ENCODE measurements around the gene DPH2.

Gene DPH2

DNA sequence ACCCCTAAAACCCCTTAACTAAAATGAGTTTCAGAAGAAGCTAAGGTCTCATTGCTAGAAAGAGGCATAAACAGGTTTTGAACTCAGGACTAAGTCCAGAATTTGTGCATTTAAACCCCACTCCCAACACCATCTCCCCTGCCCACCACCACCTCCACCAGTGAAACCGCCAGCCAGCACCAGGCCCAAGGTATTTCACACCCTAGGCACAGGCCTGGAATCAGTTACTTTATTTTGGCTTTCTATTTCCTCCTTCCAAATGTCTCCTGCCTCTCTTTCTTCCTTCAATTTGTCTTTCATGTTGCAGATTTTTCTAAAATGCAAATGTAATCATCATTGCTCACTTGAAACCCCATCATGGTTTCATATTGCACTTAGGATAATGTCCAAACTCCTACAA is 24.9 kb upstream of the DPH2 start:
- no peak for DNase-seq

- no peak for DNase-seq
Measured at GRCh38 chr1:43945674-43946235, 24.1 kb upstream of the DPH2 start.

GRCh38 chr1:43946236-43947060 is 23.4 kb upstream of the DPH2 start, which contains the start of gene IPO13:
TSS of gene IPO13 (plus strand) at chr1:43946950. CDS start at chr1:43947601, 651 bp downstream.
- DNase-seq = peak; percentile 63

GRCh38 chr1:43947061-43947873 is 22.5 kb upstream of the DPH2 start:
- DNase-seq = no peak

DNA sequence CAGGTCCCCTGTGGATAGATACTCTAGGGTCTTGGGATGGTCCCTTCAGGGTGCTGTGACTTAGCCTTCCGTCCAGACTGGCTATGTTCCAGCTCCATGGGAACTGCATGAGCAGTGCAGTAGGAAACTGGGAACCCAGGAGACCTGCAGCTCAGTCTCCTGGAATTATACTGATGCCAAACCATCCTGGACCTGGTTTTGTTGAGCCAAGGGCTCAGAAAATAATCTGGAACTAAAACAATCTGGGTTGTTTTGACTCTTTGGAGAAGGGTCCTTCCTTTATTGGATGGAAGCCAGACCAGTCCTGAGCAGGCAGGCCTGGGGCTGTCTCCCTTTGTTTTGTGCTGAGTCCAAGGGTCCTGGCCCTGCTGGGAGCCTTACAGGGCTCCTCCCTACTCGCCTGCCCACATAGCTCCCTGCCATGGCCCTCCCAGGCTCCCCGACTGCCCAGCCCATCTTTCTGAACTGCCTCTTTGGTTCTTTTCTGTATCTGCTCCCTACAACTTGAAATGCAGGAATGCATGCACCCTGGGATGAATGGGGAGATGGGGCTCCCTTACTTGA is 21.9 kb upstream of the DPH2 start:
- no peak for DNase-seq

DNA sequence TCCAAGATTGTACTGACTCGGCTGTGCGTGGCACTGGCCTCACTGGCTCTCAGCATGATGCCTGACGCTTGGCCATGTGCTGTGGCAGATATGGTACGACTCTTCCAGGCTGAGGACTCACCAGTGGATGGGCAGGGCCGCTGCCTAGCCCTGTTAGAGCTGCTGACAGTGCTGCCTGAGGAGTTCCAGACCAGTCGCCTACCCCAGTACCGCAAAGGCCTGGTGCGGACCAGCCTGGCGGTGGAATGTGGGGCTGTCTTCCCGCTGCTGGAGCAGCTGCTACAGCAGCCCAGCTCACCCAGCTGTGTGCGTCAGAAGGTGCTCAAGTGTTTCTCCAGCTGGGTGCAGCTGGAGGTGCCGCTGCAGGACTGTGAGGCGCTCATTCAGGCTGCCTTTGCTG is 20.1 kb upstream of the DPH2 start:
- DNase-seq = no peak

- DNase-seq = no peak
Measured at GRCh38 chr1:43951021-43951985, 18.5 kb upstream of the DPH2 start.

DNA sequence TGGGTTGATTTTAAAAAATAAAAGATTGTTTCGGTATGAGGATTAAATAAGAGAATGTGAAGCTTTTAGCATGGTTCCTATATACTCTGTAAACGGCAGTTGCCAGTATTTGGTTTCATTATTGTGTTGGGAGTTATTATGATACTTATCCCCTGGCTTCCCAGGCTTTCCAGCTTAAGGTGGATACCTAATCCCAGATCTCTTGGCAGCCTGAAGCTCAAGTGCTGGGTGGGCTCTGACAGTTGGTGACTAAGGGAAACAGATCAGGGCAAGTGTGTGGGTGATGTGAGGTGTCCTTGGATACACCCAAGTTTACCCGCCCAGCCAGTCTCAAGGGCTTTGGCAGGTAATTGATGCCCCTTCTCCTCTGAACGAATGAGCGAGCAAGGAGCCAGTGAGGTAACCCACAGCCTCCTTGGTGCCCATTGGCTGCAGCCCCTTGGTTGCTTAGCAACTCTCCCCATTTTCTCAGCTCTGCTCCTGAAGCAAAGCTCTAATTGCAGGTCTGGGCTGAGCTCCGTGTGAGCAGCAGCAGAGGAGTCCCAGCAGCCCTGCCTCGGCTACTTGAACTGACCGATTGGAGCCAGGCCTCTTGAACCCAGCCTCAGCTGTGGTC is 17.0 kb upstream of the DPH2 start:
- peak; percentile 86 for DNase-seq

DNA sequence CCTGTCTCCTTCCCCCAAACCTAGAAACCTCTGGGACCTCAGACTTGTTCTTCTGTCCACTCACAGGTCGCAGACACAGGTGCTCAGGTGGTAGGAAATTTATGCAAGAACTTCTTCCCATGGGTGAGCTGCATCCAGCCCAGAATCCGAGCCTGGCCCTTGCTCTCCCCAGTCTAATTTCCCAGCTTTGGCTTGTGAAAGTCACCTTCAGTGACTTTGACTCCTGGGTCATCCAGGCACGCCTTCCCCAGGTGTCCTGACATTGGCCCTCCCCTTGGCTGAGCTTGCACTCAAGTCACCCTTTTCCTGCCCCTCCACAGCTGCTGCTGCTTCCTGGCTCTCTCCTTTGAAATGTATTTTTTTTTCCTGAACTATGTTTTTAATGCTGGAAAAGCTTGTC is 16.4 kb upstream of the DPH2 start:
- DNase-seq = no peak

GRCh38 chr1:43954036-43954435 is 15.8 kb upstream of the DPH2 start:
- no peak for DNase-seq

GRCh38 chr1:43956234-43956633 is 13.6 kb upstream of the DPH2 start:
- no peak for DNase-seq

DNA sequence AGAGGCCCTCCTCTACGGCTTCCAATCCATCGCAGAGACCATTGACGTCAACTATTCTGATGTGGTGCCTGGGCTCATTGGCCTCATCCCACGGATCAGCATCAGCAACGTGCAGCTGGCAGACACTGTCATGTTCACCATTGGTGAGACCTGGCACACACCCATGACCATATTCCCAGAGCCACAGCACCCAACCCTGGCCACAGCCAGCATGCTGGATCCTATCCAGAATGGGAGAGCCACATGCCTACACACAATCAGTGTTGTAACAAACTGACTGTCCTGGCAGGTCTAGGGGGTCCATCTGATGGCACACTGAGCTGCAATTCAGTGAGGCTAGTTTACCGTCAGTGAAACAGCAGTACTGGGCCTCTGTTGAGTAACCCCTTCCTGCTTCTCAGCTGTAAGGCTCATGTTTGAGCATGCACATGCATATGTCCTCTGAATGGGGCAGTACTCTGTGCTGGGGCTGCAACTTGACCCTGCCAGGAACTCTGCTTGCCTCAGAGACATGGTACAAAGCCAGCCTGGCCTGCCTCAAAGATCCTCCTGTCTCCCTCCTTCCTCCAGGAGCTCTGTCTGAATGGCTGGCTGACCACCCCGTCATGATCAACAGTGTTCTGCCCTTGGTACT is 12.3 kb upstream of the DPH2 start:
- no peak for DNase-seq

GRCh38 chr1:43958351-43959255 is 11.2 kb upstream of the DPH2 start:
- no peak for DNase-seq

GRCh38 chr1:43960798-43961197 is 9.0 kb upstream of the DPH2 start:
- DNase-seq = no peak

DNA sequence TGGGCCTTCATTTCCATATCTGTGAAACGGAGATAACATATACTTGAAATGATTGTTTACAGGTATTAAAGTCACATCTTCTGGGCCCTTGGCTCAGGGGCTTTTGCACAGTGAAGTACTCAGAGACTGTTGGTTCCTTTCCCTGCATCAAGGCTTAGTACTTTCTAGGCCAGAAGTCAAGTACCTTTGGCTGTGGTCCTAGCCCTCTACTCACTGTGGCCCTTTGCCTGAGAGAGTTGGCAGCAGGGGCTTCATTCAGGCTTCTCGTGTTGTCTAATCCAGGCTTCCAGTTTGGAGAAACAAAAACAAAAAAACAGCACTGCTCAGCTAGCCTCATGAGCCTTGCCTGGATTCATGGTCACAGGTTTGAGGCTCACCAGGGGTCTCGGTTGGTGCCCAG is 8.1 kb upstream of the DPH2 start:
- no peak for DNase-seq

DNA sequence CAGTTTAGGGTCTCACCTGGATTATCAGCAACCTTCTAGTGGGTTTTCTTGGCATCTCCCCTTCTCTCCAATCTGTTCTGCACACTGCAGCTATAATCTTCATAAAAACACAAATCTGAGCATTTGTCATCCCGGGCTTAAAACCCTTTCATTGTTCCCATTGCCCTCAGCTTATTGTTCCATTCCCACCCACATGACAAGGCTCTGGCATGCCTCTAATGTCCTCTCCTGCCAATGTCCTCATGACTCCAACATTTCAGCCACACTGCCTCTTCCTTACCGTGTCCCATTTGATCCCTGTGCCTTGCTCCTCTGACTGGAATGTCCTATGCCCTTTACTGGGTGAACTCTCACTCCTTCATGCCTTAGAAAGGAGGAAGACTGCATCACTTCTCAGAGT is 7.5 kb upstream of the DPH2 start:
- DNase-seq = no peak

- no peak for DNase-seq
Measured at GRCh38 chr1:43963006-43963405, 6.8 kb upstream of the DPH2 start.

DNA sequence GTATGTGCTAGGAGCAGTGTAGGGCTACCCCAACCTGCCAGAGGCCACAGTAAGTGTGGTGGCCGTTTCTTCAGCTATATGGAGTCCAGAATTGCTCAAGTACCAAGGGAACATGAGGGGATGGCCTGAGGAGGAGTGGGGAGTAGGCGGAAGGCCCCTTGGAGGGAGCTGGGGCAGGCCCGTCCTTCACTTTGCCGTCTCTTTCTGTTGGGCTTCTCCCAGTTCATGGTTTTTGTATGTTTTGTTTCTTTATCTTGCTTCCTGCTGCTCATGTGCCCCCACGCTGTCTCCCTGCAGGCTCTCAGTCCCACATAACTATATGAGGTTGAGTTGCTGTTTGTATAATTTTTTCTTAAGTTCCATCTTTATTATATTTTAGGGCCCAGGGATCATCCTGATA is 5.9 kb upstream of the DPH2 start:
- DNase-seq = no peak

- no peak for DNase-seq
Measured at GRCh38 chr1:43965316-43965715, 4.5 kb upstream of the DPH2 start.

- DNase-seq = no peak
Measured at GRCh38 chr1:43968348-43968948, 1.4 kb upstream of the DPH2 start.

Data from NCI-H187 treated with DMSO at 0.1 percent for 48 hours (cell line).